DMS153 treated with DMSO at 0.1 percent for 48 hours (cell line): ENCODE measurements around the gene MVB12B.

Experiments
- DNase-seq: peaks from one replicate; lab custom pipeline; 2025; ENCODE audit not compliant: unreplicated experiment; lab: John Stamatoyannopoulos, UW

The MVB12B gene

GRCh38 chr9:126486276-126486675 is 159.6 kb downstream of the MVB12B start:
- DNase-seq: no peak

GRCh38 chr9:126487856-126488255 is 161.2 kb downstream of the MVB12B start:
- DNase-seq: no peak

- DNase-seq: no peak
These were observed 161.7 kb downstream of the MVB12B start for GRCh38 chr9:126488310-126488709.

DNA sequence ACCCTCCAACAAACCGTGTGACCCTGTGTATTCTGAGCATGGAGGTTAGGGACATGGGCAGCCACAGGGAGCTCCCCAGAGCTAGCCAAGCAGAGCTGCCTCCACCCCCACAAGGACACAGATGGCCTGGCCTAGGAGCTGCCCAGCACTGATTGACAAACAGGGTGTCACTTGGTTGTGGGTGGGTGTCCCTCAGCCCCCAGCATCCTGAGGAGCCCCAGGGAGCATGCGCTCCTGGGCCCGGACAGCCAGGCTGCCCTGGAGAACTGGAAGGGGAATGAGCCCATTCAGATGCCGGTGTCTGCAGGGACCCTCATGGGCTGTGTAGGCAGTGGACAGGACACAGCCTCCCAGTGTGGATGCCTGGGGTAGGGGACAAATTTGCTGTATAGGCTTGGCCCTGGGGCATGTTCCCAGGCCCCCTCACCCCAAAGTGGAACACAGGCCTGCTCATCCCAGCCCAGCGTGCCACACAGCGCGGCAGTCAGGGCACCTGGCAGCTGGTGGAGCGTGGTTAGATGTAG is 162.3 kb downstream of the MVB12B start:
- no peak for DNase-seq

DNA sequence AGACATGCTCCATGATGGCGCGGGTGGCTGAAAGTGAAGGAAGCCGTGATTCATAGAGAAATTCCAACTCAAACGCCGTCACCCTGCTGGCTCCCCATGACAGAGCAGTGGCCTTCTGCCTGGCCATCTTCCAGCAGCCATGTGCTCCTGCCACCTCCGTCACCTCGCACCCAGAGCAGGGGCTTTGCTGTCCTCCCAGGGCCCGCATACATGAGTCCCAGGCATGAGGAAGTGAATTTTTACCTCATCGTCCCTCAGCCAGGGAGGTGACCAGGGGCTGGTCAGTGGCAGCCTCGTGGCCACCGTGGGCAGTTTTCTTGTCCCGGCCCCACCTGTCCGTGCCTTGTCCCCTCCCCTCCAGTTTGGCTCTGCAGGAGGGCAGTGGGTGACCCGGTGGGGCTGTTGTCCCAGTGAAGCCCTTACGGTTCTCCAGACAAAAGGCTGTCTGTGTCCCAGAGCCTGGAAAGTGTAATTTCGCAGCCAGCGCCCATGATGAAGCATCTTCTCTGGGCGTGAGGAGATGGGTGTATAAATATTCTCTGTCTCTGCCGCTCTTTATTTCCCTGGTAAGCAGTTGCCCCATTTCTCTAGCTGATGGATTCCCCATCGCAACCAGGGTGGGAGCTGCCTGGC is 163.1 kb downstream of the MVB12B start:
- no peak for DNase-seq

DNA sequence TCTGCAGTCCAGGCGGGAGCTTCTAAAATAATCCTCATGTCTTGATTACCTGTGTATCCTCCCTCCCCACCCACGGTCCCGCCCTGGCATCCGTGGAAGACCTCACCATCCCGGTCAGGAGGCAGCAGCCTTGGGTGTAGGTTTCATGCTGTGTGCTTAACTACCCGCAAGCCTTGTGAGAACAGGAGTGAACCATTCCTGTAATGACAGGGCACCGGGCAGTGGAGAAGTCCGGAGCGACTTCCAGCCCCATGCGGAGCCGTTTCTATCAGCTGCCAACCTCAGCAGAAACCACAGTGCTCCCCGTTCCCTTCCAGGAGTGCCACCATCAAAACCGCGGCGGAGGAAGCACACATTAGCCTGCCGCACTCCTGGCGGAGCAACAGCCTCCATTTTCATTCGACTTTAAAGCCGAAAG is 163.6 kb downstream of the MVB12B start:
- no peak for DNase-seq

DNA sequence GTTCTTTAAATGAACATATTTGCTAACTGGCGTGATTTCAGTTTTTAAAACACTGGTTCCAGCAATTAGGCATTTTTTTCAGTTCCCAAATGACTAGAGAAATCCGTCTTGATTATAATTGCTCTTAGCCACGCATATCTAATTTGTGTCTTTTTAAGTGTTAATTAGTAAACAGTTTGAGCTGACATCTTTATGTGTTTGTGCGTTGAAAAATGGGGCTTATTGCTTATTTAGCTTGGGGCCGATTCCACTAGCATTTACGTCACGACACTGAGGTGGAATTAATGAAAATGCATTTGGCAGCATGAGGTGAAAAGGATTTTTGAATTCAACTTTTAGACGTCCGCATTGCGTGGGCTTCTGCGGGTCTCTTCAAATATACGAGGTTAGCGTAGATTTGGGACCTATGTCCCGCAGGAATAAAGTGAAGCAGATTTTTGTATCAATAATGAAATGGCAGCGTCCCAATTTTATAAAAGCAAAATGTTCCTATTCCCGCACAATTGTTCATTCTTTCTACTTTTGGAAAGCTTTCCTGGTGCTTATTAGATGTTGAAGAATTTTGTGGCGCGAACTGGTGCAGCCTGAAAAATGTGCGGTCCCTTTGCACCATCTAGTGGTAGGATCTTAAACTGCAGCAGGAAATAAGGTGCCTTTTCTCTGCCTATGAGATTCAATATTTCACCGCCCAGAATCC is 164.4 kb downstream of the MVB12B start:
- peak; percentile 54 for DNase-seq

GRCh38 chr9:126491568-126491879 is 164.9 kb downstream of the MVB12B start:
- no peak for DNase-seq

DNA sequence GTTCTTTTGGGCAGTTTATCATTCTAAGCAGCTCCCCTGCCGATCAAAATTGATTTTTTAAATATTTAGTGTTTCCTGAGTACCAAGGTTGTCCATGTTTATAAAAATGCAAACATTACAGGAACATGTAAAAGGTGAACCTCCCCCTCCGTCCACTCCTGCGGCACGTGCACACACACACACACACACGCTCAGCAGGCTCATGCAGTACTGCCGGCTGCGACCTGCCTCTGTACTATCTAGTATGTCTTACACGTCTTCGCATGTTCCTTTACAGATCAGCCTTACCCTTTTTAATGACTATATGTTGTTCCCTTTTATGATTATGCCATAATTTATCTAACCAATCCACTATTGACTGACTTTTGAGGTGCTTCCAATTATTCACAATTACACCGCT is 165.3 kb downstream of the MVB12B start:
- DNase-seq: no peak

DNA sequence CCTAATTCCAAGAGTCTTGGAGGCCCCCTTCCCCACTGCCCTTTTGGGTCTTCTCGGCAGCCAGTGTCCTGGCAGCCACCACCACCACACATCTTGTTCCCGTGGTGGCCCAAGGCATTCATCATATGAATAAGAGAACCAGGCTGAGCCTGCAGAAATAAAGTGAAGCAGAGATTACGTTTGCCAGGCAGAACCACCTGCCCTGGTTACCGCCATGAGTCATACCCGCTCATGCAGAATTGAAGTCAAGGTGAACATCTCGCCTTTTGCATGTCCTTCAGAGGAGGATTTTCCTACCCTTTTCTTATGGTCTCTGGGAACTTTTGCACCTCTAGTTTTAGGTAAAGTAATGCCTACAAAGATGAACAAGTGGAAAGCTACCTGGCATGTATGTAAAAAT is 167.6 kb downstream of the MVB12B start:
- DNase-seq: no peak

- DNase-seq: no peak
These were observed 168.1 kb downstream of the MVB12B start for GRCh38 chr9:126494746-126495145.

DNA sequence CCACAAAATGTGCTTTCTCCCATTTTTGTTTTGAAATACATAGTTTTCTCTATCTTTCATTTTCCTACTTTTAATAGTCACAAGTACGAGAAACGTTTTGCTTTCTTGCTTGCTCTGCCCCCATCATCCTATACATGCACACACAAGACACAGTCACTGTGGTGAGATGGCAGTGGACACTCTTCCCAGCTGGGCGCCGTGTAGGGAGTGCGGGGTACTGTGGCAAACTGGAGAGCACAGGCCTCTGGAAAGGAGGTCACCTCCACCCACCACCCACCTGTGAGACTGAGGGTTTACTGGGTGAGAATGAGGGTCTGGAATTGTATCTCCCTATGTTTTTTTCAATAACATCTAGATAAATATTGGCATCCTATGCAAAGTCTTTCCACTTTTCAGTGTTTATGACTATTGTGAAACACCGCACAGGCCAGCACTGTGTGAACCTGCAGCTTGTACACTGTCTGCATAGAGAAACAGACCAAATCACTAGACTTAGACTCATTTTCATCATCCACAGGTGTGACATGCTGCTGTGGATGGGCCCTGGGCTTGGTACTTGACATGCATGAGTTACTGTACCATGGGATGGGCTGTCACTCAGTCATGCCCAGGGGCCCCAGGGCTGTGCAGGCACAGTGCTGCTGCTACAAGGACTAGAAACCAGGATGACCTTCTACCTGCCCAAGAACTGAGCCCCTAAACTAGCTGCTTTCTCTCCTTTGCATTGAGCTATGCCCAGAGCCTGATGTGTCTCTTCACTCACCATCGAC is 169.0 kb downstream of the MVB12B start:
- DNase-seq: no peak

- DNase-seq: no peak
These were observed 169.6 kb downstream of the MVB12B start for GRCh38 chr9:126496181-126496576.

GRCh38 chr9:126496781-126497659 is 170.4 kb downstream of the MVB12B start:
- no peak for DNase-seq

- no peak for DNase-seq
These were observed 171.1 kb downstream of the MVB12B start for GRCh38 chr9:126497660-126498275.

- DNase-seq: no peak
These were observed 171.7 kb downstream of the MVB12B start for GRCh38 chr9:126498331-126498730.

DNA sequence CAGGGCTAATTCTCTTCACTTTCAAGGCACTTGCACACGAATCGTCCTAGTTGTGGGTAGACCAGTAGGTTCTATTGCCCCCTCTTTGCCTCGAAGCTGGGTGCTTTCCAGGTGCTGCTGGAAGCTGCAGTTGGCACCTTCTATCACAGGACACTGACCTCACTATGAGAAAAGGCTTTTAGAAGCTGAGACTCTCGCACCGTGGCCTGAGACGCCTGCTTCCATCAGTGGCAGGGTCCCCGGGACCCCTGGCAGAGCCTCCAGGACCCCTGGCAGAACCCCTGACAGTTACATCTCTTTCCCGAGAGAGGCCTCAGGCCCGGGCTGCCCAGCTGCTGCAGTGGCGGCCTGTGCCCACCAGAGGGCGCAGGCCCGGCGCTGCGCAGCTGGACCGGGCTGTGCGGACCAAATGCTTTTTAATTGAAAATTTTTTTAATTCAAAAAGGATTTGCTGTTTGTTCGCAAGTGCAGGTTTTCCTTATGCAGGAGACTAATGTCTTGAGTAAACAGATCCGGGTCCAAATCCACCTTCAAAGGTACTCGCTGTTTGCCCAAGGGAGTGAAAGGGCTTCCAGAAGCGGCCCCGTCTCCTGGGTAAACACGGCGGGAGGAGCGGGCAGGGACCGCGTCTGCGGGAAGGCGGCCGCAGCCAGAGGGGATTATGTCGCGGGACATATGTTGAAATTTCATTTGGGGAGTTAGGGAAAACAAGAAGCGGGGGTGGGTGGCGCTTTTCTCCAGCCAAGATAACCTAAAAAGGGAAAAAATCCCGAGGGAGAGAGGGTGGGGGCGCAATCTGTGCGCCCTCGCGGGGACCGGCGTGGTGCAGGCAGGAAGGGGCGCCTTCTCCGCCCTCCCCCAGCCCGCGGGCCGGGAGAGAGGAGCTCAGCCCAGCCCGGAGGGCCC is 172.6 kb downstream of the MVB12B start:
- peak; percentile 14 for DNase-seq

GRCh38 chr9:126499911-126500599 is 173.4 kb downstream of the MVB12B start:
- no peak for DNase-seq
